H1 (cell line): Measurements from ENCODE around the gene STYK1. TPM values are rescaled to one million over a fixed set of nuclear protein-coding genes. Genes with fewer than 3 reads are reported as not detected.

Source experiments
- CTCF ChIA-PET: fragments of 300-600 bp; sonication (Branson Sonifier 250); formaldehyde crosslinking; loops from one replicate; lab custom pipeline; 2021; ENCODE audit not compliant: partially characterized antibody; lab: Charles Lee
- POLR2A ChIA-PET: fragments of 300-600 bp; sonication (Branson Sonifier 250); formaldehyde crosslinking; loops from one replicate; lab custom pipeline; 2021; ENCODE audit warnings: inconsistent platforms; ENCODE audit not compliant: partially characterized antibody; lab: Charles Lee
- DNase-seq, 2 experiments: peaks; one replicate each; pipeline versions ENCODE4 v3.0.0 to v3.0.0-alpha.2; 2010 to 2022; ENCODE audit warnings: low spot score in 2 of 2, low read depth in 1 of 2, mixed read lengths in 1 of 2
- FAIRE-seq: peaks from 2 replicates; lab custom pipeline; 2011; peaks lifted over from hg19 to GRCh38; lab: Jason Lieb, UNC
- H2AFZ ChIP-seq: 2 replicates; pipeline ENCODE4 v1.8.1; 2012; ENCODE audit warnings: low read length, inconsistent platforms
- H2AK5ac ChIP-seq: 2 replicates; pipeline ENCODE4 v1.6.1; 2013; ENCODE audit warnings: low read depth, low read length
- H2BK120ac ChIP-seq: replicated peaks from 2 replicates; pipeline ENCODE3; 2013; ENCODE audit warnings: low read depth, low read length, inconsistent platforms
- H2BK12ac ChIP-seq: 2 replicates; pipeline ENCODE4 v1.6.1; 2013; ENCODE audit warnings: low read depth, low read length
- H2BK15ac ChIP-seq: 2 replicates; pipeline ENCODE4 v1.6.1; 2013; ENCODE audit warnings: low read length
- H2BK20ac ChIP-seq: 2 replicates; pipeline ENCODE4 v1.6.1; 2013; ENCODE audit warnings: low read length
- H2BK5ac ChIP-seq: 2 replicates; pipeline ENCODE4 v1.6.1; 2013; ENCODE audit warnings: low read depth, low read length
- H3K14ac ChIP-seq: 2 replicates; pipeline ENCODE4 v1.6.1; 2013; ENCODE audit warnings: inconsistent platforms; ENCODE audit not compliant: insufficient read length
- H3K18ac ChIP-seq: 2 replicates; pipeline ENCODE4 v1.6.1; 2013; ENCODE audit warnings: low read length; ENCODE audit errors: extremely low read depth
- H3K23ac ChIP-seq: 2 replicates; pipeline ENCODE4 v1.6.1; 2013; ENCODE audit warnings: inconsistent platforms; ENCODE audit not compliant: insufficient read length
- H3K23me2 ChIP-seq: 2 replicates; pipeline ENCODE4 v1.6.1; 2013; ENCODE audit warnings: low read depth, low read length
- H3K27ac ChIP-seq: 2 replicates; pipeline ENCODE4 v1.6.1; 2011; ENCODE audit warnings: low read depth, low read length, inconsistent platforms
- H3K27me3 ChIP-seq, 4 experiments: replicated peaks in 1 of 4; 1 replicate in 1 of 4; 2 replicates in 3 of 4; pipeline versions ENCODE4 v1.6.1 to v1.8.1; 2011 to 2013; ENCODE audit warnings: low read length in 3 of 4, mild to moderate bottlenecking in 3 of 4, inconsistent platforms in 2 of 4, mixed read lengths in 2 of 4, moderate library complexity in 1 of 4; ENCODE audit not compliant: control insufficient read depth in 3 of 4, insufficient read depth in 3 of 4; ENCODE audit errors: extremely low read depth in 1 of 4
- H3K36me3 ChIP-seq, 4 experiments: 2 replicates each; pipeline versions ENCODE4 v1.6.1 to v1.8.1; 2011 to 2013; ENCODE audit warnings: mild to moderate bottlenecking in 4 of 4, low read length in 3 of 4, moderate library complexity in 2 of 4, control low read depth in 1 of 4, inconsistent platforms in 1 of 4; ENCODE audit not compliant: insufficient read depth in 4 of 4, control insufficient read depth in 2 of 4
- H3K4ac ChIP-seq: replicated peaks from 2 replicates; pipeline ENCODE3; 2013; ENCODE audit warnings: low read length, low read depth, mixed read lengths, inconsistent platforms; ENCODE audit not compliant: insufficient read length
- H3K4me1 ChIP-seq, 4 experiments: replicated peaks in 1 of 4; 1 replicate in 1 of 4; 2 replicates in 3 of 4; pipeline versions ENCODE4 v1.6.1 to v1.8.1; 2011 to 2013; ENCODE audit warnings: low read length in 3 of 4, inconsistent platforms in 2 of 4, mixed read lengths in 1 of 4; ENCODE audit not compliant: insufficient read depth in 4 of 4, control insufficient read depth in 3 of 4
- H3K4me2 ChIP-seq, 2 experiments: 2 replicates each; pipeline versions ENCODE4 v1.6.1 to v1.8.1; 2011 to 2013; ENCODE audit warnings: low read depth in 2 of 2, low read length in 2 of 2, control low read depth in 1 of 2, inconsistent platforms in 1 of 2, mild to moderate bottlenecking in 1 of 2; ENCODE audit not compliant: insufficient read depth in 1 of 2
- H3K4me3 ChIP-seq, 4 experiments: fragments of 200-600, 300-600 bp in 1 of 4; sonication (generic), shearing (Covaris generic), sonication (Bioruptor Twin) in 1 of 4; 2 replicates each; pipeline versions ENCODE4 v1.5.1 to v1.8.1; 2011 to 2016; ENCODE audit warnings: low read length in 4 of 4, low read depth in 3 of 4, control low read depth in 2 of 4, inconsistent platforms in 2 of 4, mild to moderate bottlenecking in 2 of 4, mixed read lengths in 1 of 4, moderate library complexity in 1 of 4; ENCODE audit not compliant: insufficient read depth in 2 of 4; ENCODE audit errors: extremely low read depth in 1 of 4
- H3K56ac ChIP-seq: replicated peaks from 2 replicates; pipeline ENCODE3; 2013; ENCODE audit warnings: low read depth, mild to moderate bottlenecking, mixed read lengths, low read length, inconsistent platforms; ENCODE audit not compliant: insufficient read length
- H3K79me1 ChIP-seq: 2 replicates; pipeline ENCODE4 v1.6.1; 2013; ENCODE audit warnings: low read depth, low read length, control low read depth
- H3K79me2 ChIP-seq, 2 experiments: 2 replicates each; pipeline versions ENCODE4 v1.6.1 to v1.8.1; 2012 to 2013; ENCODE audit warnings: low read length in 2 of 2, mild to moderate bottlenecking in 2 of 2, inconsistent platforms in 1 of 2; ENCODE audit not compliant: insufficient read depth in 2 of 2, control insufficient read depth in 1 of 2
- H3K9ac ChIP-seq, 4 experiments: replicated peaks in 1 of 4; 1 replicate in 1 of 4; 2 replicates in 3 of 4; pipeline versions ENCODE4 v1.6.1 to v1.8.1; 2011 to 2013; ENCODE audit warnings: low read depth in 3 of 4, low read length in 3 of 4, control low read depth in 2 of 4, mild to moderate bottlenecking in 2 of 4, moderate library complexity in 2 of 4, inconsistent platforms in 1 of 4; ENCODE audit errors: extremely low read depth in 1 of 4
- H3K9me3 ChIP-seq, 2 experiments: 2 replicates each; pipeline versions ENCODE4 v1.6.1 to v1.8.1; 2012 to 2013; ENCODE audit warnings: mild to moderate bottlenecking in 2 of 2, moderate library complexity in 2 of 2, control low read depth in 1 of 2, inconsistent platforms in 1 of 2, low read depth in 1 of 2, low read length in 1 of 2, mixed read lengths in 1 of 2; ENCODE audit not compliant: insufficient read depth in 2 of 2
- H4K20me1 ChIP-seq, 2 experiments: replicated peaks in 1 of 2; 2 replicates each; pipeline versions ENCODE3 to v1.8.1; 2011 to 2013; ENCODE audit warnings: inconsistent platforms in 2 of 2, low read length in 2 of 2, mild to moderate bottlenecking in 1 of 2; ENCODE audit not compliant: insufficient read depth in 2 of 2, control insufficient read depth in 1 of 2
- H4K5ac ChIP-seq: 2 replicates; pipeline ENCODE4 v1.6.1; 2013; ENCODE audit warnings: low read length, low read depth, mixed read lengths, inconsistent platforms; ENCODE audit not compliant: insufficient read length
- H4K8ac ChIP-seq: 2 replicates; pipeline ENCODE4 v1.8.0; 2013; ENCODE audit warnings: mild to moderate bottlenecking, moderate library complexity, low read length, inconsistent platforms; ENCODE audit not compliant: insufficient read depth; ENCODE audit errors: extremely low read depth
- H4K91ac ChIP-seq: replicated peaks from 2 replicates; pipeline ENCODE3; 2013; ENCODE audit warnings: low read length, mixed read lengths, inconsistent platforms; ENCODE audit not compliant: insufficient read length
- ASH2L ChIP-seq: fragments of 200-600, 300-600 bp; sonication (generic); IDR thresholded peaks from one replicate; pipeline ENCODE4 v1.7.1; 2017; ENCODE audit warnings: low read length
- BACH1 ChIP-seq: IDR thresholded peaks from 2 replicates; pipeline ENCODE4 v1.6.1; 2012; ENCODE audit warnings: low read length, improper control_type of control experiment
- CEBPB ChIP-seq: IDR thresholded peaks from 2 replicates; pipeline ENCODE4 v1.6.1; 2012; ENCODE audit warnings: low read depth, low read length
- CHD1 ChIP-seq: IDR thresholded peaks from 2 replicates; pipeline ENCODE4 v1.6.1; 2012; ENCODE audit warnings: low read depth, low read length, improper control_type of control experiment
- CTBP2 ChIP-seq: IDR thresholded peaks from 2 replicates; pipeline ENCODE4 v1.7.0; 2011; ENCODE audit warnings: borderline replicate concordance, mild to moderate bottlenecking, moderate library complexity, mixed read lengths, low read length; ENCODE audit not compliant: insufficient read depth, insufficient read length
- HDAC2 ChIP-seq, 2 experiments: fragments of 300-600 bp in 1 of 2; sonication (generic) in 1 of 2; IDR thresholded peaks; 2 replicates each; pipeline ENCODE4 v1.6.1; 2011 to 2012; ENCODE audit warnings: low read depth in 2 of 2, low read length in 2 of 2, mild to moderate bottlenecking in 2 of 2, moderate library complexity in 2 of 2, borderline replicate concordance in 1 of 2, inconsistent platforms in 1 of 2
- SIRT6 ChIP-seq: IDR thresholded peaks from one replicate; pipeline ENCODE4 v1.7.1; 2012; ENCODE audit warnings: low read length, inconsistent platforms
- SP4 ChIP-seq: IDR thresholded peaks from 2 replicates; pipeline ENCODE4 v1.6.1; 2012; ENCODE audit warnings: low read length, inconsistent platforms
- SRF ChIP-seq: IDR thresholded peaks from 2 replicates; pipeline ENCODE4 v1.6.1; 2011; ENCODE audit warnings: mild to moderate bottlenecking, low read depth, low read length, moderate library complexity
- TAF1 ChIP-seq: IDR thresholded peaks from 2 replicates; pipeline ENCODE4 v1.6.1; 2011; ENCODE audit warnings: mild to moderate bottlenecking, low read depth, low read length
- ZNF274 ChIP-seq: IDR thresholded peaks from 2 replicates; pipeline ENCODE4 v1.7.0; 2012; ENCODE audit warnings: low read length, borderline replicate concordance; ENCODE audit errors: extremely low read depth
- WGBS, 2 experiments: shearing (Covaris generic) in 1 of 2; methylation state at CpG; one replicate each; pipeline versions ENCODE4 v1.1.6 to v1.1.7; 2013 to 2015; ENCODE audit warnings: low lambda C conversion rate in 2 of 2, mixed read lengths in 2 of 2, inconsistent platforms in 1 of 2, low coverage in 1 of 2, missing lambda C conversion rate in 1 of 2; ENCODE audit not compliant: insufficient replicate concordance in 2 of 2, insufficient coverage in 1 of 2, insufficient read length in 1 of 2; ENCODE audit errors: extremely low coverage in 1 of 2, missing lambda C conversion rate in 1 of 2; 5-methylcytosine and 5-hydroxymethylcytosine counted together
- polyA plus RNA-seq, 7 experiments: library from polyadenylated mRNA; depleted of rRNA in 3 of 7; stranded (reverse) in 5 of 7; unstranded in 2 of 7; fragments of >200 nt in 5 of 7; fragments of 200-250 nt in 2 of 7; gene quantifications; 1 replicate in 5 of 7; 2 replicates in 1 of 7; 4 replicates in 1 of 7; pipeline versions ENCODE4 v1.2.1 to v1.2.3, GENCODE V29; 2011 to 2013; ENCODE audit warnings: missing spikeins in 2 of 7, mixed read lengths in 2 of 7
- total RNA-seq: library from RNA; stranded (reverse); fragmentation: NEBNext Ultra II Directional; extraction: Animal tissue kit (Norgen Biotek cat#: 25700); gene quantifications from 2 replicates; pipeline ENCODE4 v1.2.1, GENCODE V29; 2021
- TF ChIP-seq, protein P1 (sequence below), 3 experiments: IDR thresholded peaks; 1 replicate in 2 of 3; 2 replicates in 1 of 3; pipeline versions ENCODE4 v1.5.1 to v1.6.1; 2011; ENCODE audit warnings: low read length in 3 of 3, mild to moderate bottlenecking in 3 of 3, inconsistent platforms in 2 of 3, low read depth in 1 of 3, moderate library complexity in 1 of 3; ENCODE audit not compliant: insufficient read depth in 1 of 3; ENCODE audit errors: control extremely low read depth in 1 of 3

STYK1 gene
- total and polyA plus RNA-seq, 2 of the 8 experiments (the other 6 are each of a cell fraction or from before 2014, with no cell fraction given): 0.38 to 1.1 TPM

DNA sequence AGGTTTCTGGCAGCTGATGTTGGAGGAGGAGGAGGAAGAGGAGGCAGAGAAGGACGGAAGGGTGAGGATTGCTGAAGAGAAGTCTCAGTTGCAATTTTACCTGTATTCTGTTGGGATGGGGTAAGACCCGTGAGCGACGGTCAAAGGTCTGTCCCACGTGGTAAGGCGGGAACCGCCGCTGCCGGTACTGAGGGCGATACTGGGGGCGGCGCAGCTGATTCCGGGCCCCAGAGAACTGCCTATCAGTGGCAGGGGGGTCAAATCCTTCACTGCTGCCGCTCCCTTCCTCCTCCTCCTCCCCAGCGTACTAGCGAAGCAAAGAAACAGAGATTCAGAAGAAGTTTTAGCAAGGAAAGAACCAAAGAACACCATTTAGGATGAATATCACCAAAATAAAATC is 36.0 kb upstream of the STYK1 start:
- Histone ChIP-seq H3K9ac (no peak overlapping the region), H3K27ac (no peak overlapping the region), H3K9me3 (no peaks in the 10 kb centered on the region), H3K4ac (no peak overlapping the region), H2BK15ac (no peak overlapping the region), H3K4me3 (no peak overlapping the region), H3K4me2 (no peak overlapping the region), H3K14ac (no peak overlapping the region), H3K79me2 (peaks cover 0 to 52% of the 10 kb centered on the region in 2 experiments; a peak in 2 of 4 replicates), H3K79me1 (no peaks in the 10 kb centered on the region), H4K91ac (no peak overlapping the region), H4K20me1 (peaks cover 4 to 8% of the 10 kb centered on the region in 2 experiments), H2BK12ac (no peak overlapping the region), H3K36me3 (peaks cover 28 to 91% (median 70%) of the 10 kb centered on the region in 4 experiments), H4K5ac (no peak overlapping the region), H3K18ac (no peak overlapping the region), H3K4me1 (no peaks in the 10 kb centered on the region), H3K23me2 (no peaks in the 10 kb centered on the region), H2BK20ac (no peak overlapping the region), H3K27me3 (no peaks in the 10 kb centered on the region), H3K23ac (no peak overlapping the region), H2AK5ac (no peak overlapping the region), H3K56ac (no peak overlapping the region), H2BK5ac (no peak overlapping the region), H4K8ac (no peak overlapping the region; the same call in 1 of the 2 replicates), H2BK120ac (no peak overlapping the region), H2AFZ (no peak overlapping the region)
- WGBS, 2 experiments: 94% methylated on average over 16 of the region's 16 CpGs; no CpG with 5 or more reads in 1 of the 2 experiments
- ChIA-PET CTCF (interaction anchor here (1.4 kb wide), 1 partner anchor 9 kb away, joined by 3 read pairs; no protein-coding TSS in a partner anchor), POLR2A (interaction anchor here (2.5 to 3.9 kb wide), 2 partner anchors 8 to 12 kb away, joined by 10 to 24 read pairs; partner anchors contain the start of gene YBX3)
- FAIRE-seq: no peak
- DNase-seq: no peak
- TF ChIP-seq HDAC2 (IDR thresholded peaks at IDR 0.05; ENCODE audit: borderline replicate concordance in 1 of 2, low read depth in 2 of 2, low read length in 2 of 2): no peak
- no peak for TF ChIP-seq ASH2L
- no peak for TF ChIP-seq SRF
- no peak for TF ChIP-seq CTBP2
- no peak for TF ChIP-seq TAF1
- TF ChIP-seq, protein P1, sequence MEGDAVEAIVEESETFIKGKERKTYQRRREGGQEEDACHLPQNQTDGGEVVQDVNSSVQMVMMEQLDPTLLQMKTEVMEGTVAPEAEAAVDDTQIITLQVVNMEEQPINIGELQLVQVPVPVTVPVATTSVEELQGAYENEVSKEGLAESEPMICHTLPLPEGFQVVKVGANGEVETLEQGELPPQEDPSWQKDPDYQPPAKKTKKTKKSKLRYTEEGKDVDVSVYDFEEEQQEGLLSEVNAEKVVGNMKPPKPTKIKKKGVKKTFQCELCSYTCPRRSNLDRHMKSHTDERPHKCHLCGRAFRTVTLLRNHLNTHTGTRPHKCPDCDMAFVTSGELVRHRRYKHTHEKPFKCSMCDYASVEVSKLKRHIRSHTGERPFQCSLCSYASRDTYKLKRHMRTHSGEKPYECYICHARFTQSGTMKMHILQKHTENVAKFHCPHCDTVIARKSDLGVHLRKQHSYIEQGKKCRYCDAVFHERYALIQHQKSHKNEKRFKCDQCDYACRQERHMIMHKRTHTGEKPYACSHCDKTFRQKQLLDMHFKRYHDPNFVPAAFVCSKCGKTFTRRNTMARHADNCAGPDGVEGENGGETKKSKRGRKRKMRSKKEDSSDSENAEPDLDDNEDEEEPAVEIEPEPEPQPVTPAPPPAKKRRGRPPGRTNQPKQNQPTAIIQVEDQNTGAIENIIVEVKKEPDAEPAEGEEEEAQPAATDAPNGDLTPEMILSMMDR (IDR thresholded peaks at IDR 0.05; ENCODE audit: control extremely low read depth in 1 of 3, insufficient read depth in 1 of 3, low read depth in 1 of 3, low read length in 3 of 3): no peak
- no peak for TF ChIP-seq SP4
- TF ChIP-seq CHD1: no peak
- no peak for TF ChIP-seq CEBPB
- TF ChIP-seq ZNF274: no peak
- TF ChIP-seq BACH1: no peak
- no peak for TF ChIP-seq SIRT6
